Trophoblast cell (in vitro differentiated cells and primary cell): ENCODE data around the gene SLIT1.

Source experiments
- DNase-seq, 2 donors: peaks; one replicate each; pipeline ENCODE4 v3.0.0-alpha.2; 2016
- H2AFZ ChIP-seq: 2 replicates; pipeline ENCODE4 v1.6.1; 2013; ENCODE audit warnings: low read length, moderate library complexity, mild to moderate bottlenecking; ENCODE audit not compliant: insufficient read depth, poor library complexity
- H2AK5ac ChIP-seq: 2 replicates; pipeline ENCODE4 v1.6.1; 2013; ENCODE audit warnings: mild to moderate bottlenecking, low read length
- H2BK120ac ChIP-seq: 2 replicates; pipeline ENCODE4 v1.6.1; 2013; ENCODE audit warnings: low read length, mild to moderate bottlenecking, moderate library complexity; ENCODE audit not compliant: insufficient read depth, poor library complexity
- H2BK12ac ChIP-seq: 2 replicates; pipeline ENCODE4 v1.6.1; 2013; ENCODE audit warnings: mild to moderate bottlenecking, low read length, moderate library complexity
- H2BK5ac ChIP-seq: 2 replicates; pipeline ENCODE4 v1.6.1; 2013; ENCODE audit warnings: low read length, low read depth, moderate library complexity, mild to moderate bottlenecking; ENCODE audit not compliant: poor library complexity
- H3K14ac ChIP-seq: 2 replicates; pipeline ENCODE4 v1.6.1; 2013; ENCODE audit warnings: mild to moderate bottlenecking, low read length
- H3K18ac ChIP-seq: 2 replicates; pipeline ENCODE4 v1.6.1; 2013; ENCODE audit warnings: mild to moderate bottlenecking, low read length
- H3K23ac ChIP-seq: 2 replicates; pipeline ENCODE4 v1.6.1; 2013; ENCODE audit warnings: low read length
- H3K27ac ChIP-seq: 2 replicates; pipeline ENCODE4 v1.5.1; 2013; ENCODE audit warnings: low read depth, mild to moderate bottlenecking, inconsistent platforms, low read length, moderate library complexity
- H3K27me3 ChIP-seq: 2 replicates; pipeline ENCODE4 v1.6.1; 2013; ENCODE audit warnings: inconsistent platforms, mild to moderate bottlenecking, low read length, moderate library complexity; ENCODE audit not compliant: insufficient read depth
- H3K36me3 ChIP-seq, 2 experiments: 1 replicate in 1 of 2; 2 replicates in 1 of 2; pipeline ENCODE4 v1.6.1; 2013; ENCODE audit warnings: low read length in 2 of 2, mild to moderate bottlenecking in 2 of 2, moderate library complexity in 1 of 2; ENCODE audit not compliant: insufficient read depth in 2 of 2, control insufficient read depth in 1 of 2
- H3K4ac ChIP-seq: 2 replicates; pipeline ENCODE4 v1.6.1; 2013; ENCODE audit warnings: low read depth, mild to moderate bottlenecking, low read length, moderate library complexity
- H3K4me1 ChIP-seq, 2 experiments: 1 replicate in 1 of 2; 2 replicates in 1 of 2; pipeline ENCODE4 v1.6.1; 2013; ENCODE audit warnings: low read length in 2 of 2, mild to moderate bottlenecking in 2 of 2, moderate library complexity in 1 of 2; ENCODE audit not compliant: insufficient read depth in 2 of 2, control insufficient read depth in 1 of 2
- H3K4me2 ChIP-seq: 2 replicates; pipeline ENCODE4 v1.6.1; 2013; ENCODE audit warnings: inconsistent platforms, mild to moderate bottlenecking, low read length, moderate library complexity
- H3K4me3 ChIP-seq: 2 replicates; pipeline ENCODE4 v1.5.1; 2013; ENCODE audit warnings: mild to moderate bottlenecking, low read depth, low read length, inconsistent platforms
- H3K79me1 ChIP-seq: one replicate; pipeline ENCODE4 v1.6.1; 2013; ENCODE audit warnings: low read length
- H3K79me2 ChIP-seq: 2 replicates; pipeline ENCODE4 v1.6.1; 2013; ENCODE audit warnings: low read length, mild to moderate bottlenecking; ENCODE audit not compliant: control insufficient read depth, insufficient read depth, poor library complexity
- H3K9ac ChIP-seq: 2 replicates; pipeline ENCODE4 v1.6.1; 2013; ENCODE audit warnings: mild to moderate bottlenecking, low read length
- H3K9me3 ChIP-seq: 2 replicates; pipeline ENCODE4 v1.6.1; 2013; ENCODE audit warnings: low read depth, mild to moderate bottlenecking, control low read depth, inconsistent platforms, low read length; ENCODE audit not compliant: insufficient read depth
- H4K12ac ChIP-seq: 2 replicates; pipeline ENCODE4 v1.6.1; 2013; ENCODE audit warnings: low read depth, mild to moderate bottlenecking, low read length, moderate library complexity
- H4K8ac ChIP-seq: 2 replicates; pipeline ENCODE4 v1.6.1; 2013; ENCODE audit warnings: low read depth, mild to moderate bottlenecking, low read length, moderate library complexity
- H4K91ac ChIP-seq: one replicate; pipeline ENCODE4 v1.6.1; 2013; ENCODE audit warnings: low read depth, mild to moderate bottlenecking, low read length, moderate library complexity
- WGBS: extraction: QIAGEN DNeasy Blood & Tissue Kit; methylation state at CpG from one replicate; pipeline ENCODE4 v1.1.7; 2013; ENCODE audit warnings: missing lambda C conversion rate; ENCODE audit not compliant: insufficient read length, insufficient coverage; ENCODE audit errors: extremely low coverage; 5-methylcytosine and 5-hydroxymethylcytosine counted together

SLIT1 gene

DNA sequence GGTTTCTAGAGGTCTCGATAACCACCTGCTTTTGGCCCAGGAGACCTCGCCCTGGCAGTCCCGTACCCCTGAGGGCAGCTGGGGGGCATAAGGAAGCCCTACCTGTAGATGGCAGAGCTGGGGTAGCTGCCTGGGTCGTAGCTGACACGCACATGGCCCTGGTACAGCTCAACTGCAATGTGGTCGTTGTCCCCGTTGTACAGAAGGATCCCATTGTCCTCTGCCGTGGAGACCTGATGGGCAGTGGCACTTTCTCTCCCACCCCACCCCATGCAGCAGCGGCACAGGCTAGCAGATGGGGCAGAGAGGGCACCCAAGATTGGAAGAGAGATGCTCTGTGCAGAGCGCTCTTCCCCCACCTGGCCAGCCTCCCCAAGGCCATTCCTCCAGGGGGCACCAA lies 181.2 kb downstream of the SLIT1 start:
- H3K79me1 ChIP-seq: no peaks in the 10 kb centered on the region
- no peaks in the 10 kb centered on the region for H3K36me3 ChIP-seq
- WGBS: no CpG with 5 or more reads among the region's 10 CpGs
- no peak overlapping the region for H4K8ac ChIP-seq
- no peak overlapping the region for H3K4ac ChIP-seq
- no peak overlapping the region for H3K23ac ChIP-seq
- H3K79me2 ChIP-seq: no peaks in the 10 kb centered on the region
- H4K91ac ChIP-seq: no peak overlapping the region
- no peak overlapping the region for H3K4me2 ChIP-seq
- H2AK5ac ChIP-seq: no peak overlapping the region
- no peak overlapping the region for H3K27ac ChIP-seq
- no peak overlapping the region for H2BK120ac ChIP-seq
- H3K4me1 ChIP-seq: no peaks in the 10 kb centered on the region
- no peak for DNase-seq
- H2AFZ ChIP-seq: no peak overlapping the region
- H2BK5ac ChIP-seq: no peak overlapping the region
- H3K4me3 ChIP-seq: no peak overlapping the region
- no peak overlapping the region for H4K12ac ChIP-seq
- H3K9ac ChIP-seq: no peak overlapping the region
- H3K14ac ChIP-seq: no peak overlapping the region
- H2BK12ac ChIP-seq: no peak overlapping the region
- H3K9me3 ChIP-seq: peaks cover 3% of the 10 kb centered on the region
- H3K27me3 ChIP-seq: no peaks in the 10 kb centered on the region
- H3K18ac ChIP-seq: no peak overlapping the region

- Histone ChIP-seq H3K4me2 (no peak overlapping the region), H3K4me1 (no peaks in the 10 kb centered on the region), H3K4me3 (no peak overlapping the region), H3K14ac (no peak overlapping the region), H4K8ac (no peak overlapping the region), H4K91ac (no peak overlapping the region), H2BK120ac (no peak overlapping the region), H3K9me3 (peaks cover 3% of the 10 kb centered on the region), H2BK12ac (no peak overlapping the region), H3K36me3 (no peaks in the 10 kb centered on the region), H3K23ac (no peak overlapping the region), H3K9ac (no peak overlapping the region), H2AK5ac (no peak overlapping the region), H3K27ac (no peak overlapping the region), H3K27me3 (no peaks in the 10 kb centered on the region), H2BK5ac (no peak overlapping the region), H3K79me1 (no peaks in the 10 kb centered on the region), H3K18ac (no peak overlapping the region), H3K79me2 (no peaks in the 10 kb centered on the region), H3K4ac (no peak overlapping the region), H2AFZ (no peak overlapping the region), H4K12ac (no peak overlapping the region)
- no CpG with 5 or more reads among the region's 8 CpGs for WGBS
- DNase-seq: no peak
These were observed 182.0 kb downstream of the SLIT1 start for GRCh38 chr10:97003804-97004201.

- H3K27me3 ChIP-seq: no peaks in the 10 kb centered on the region
- no peak overlapping the region for H3K9ac ChIP-seq
- H3K79me2 ChIP-seq: no peaks in the 10 kb centered on the region
- H3K4me2 ChIP-seq: no peak overlapping the region
- no peaks in the 10 kb centered on the region for H3K79me1 ChIP-seq
- H2AK5ac ChIP-seq: no peak overlapping the region
- H3K23ac ChIP-seq: no peak overlapping the region
- no peak overlapping the region for H3K18ac ChIP-seq
- H2BK12ac ChIP-seq: no peak overlapping the region
- WGBS: no CpG with 5 or more reads among the region's 13 CpGs
- H3K9me3 ChIP-seq: peaks cover 3% of the 10 kb centered on the region
- no peaks in the 10 kb centered on the region for H3K4me1 ChIP-seq
- no peaks in the 10 kb centered on the region for H3K36me3 ChIP-seq
- H2BK120ac ChIP-seq: no peak overlapping the region
- no peak overlapping the region for H4K91ac ChIP-seq
- H2BK5ac ChIP-seq: no peak overlapping the region
- H4K8ac ChIP-seq: no peak overlapping the region
- no peak overlapping the region for H3K4me3 ChIP-seq
- H4K12ac ChIP-seq: no peak overlapping the region
- no peak overlapping the region for H2AFZ ChIP-seq
- H3K4ac ChIP-seq: no peak overlapping the region
- no peak overlapping the region for H3K27ac ChIP-seq
- DNase-seq: no peak
- H3K14ac ChIP-seq: no peak overlapping the region
These were observed 182.5 kb downstream of the SLIT1 start for GRCh38 chr10:97003151-97003803.

- H3K36me3 ChIP-seq: no peaks in the 10 kb centered on the region
- no peak overlapping the region for H2AK5ac ChIP-seq
- no peak overlapping the region for H3K4me3 ChIP-seq
- no peak overlapping the region for H3K23ac ChIP-seq
- H3K27ac ChIP-seq: no peak overlapping the region
- DNase-seq: no peak
- no peak overlapping the region for H3K4ac ChIP-seq
- H3K9ac ChIP-seq: no peak overlapping the region
- H3K9me3 ChIP-seq: peaks cover 3% of the 10 kb centered on the region
- no peak overlapping the region for H3K18ac ChIP-seq
- no CpG with 5 or more reads among the region's 16 CpGs for WGBS
- no peak overlapping the region for H4K8ac ChIP-seq
- no peak overlapping the region for H2AFZ ChIP-seq
- H3K14ac ChIP-seq: no peak overlapping the region
- H3K4me1 ChIP-seq: no peaks in the 10 kb centered on the region
- H4K91ac ChIP-seq: no peak overlapping the region
- no peak overlapping the region for H4K12ac ChIP-seq
- H2BK120ac ChIP-seq: no peak overlapping the region
- no peak overlapping the region for H2BK12ac ChIP-seq
- H3K79me2 ChIP-seq: no peaks in the 10 kb centered on the region
- H2BK5ac ChIP-seq: no peak overlapping the region
- H3K4me2 ChIP-seq: no peak overlapping the region
- no peaks in the 10 kb centered on the region for H3K79me1 ChIP-seq
- H3K27me3 ChIP-seq: no peaks in the 10 kb centered on the region
These were observed 183.1 kb downstream of the SLIT1 start for GRCh38 chr10:97002670-97003069.
